GM21528 (cell line): ENCODE data around the gene PEX5L.
A peak's percentile ranks its signal among the peaks of the same experiment; 100 is the strongest.

Experiments used
- ATAC-seq: cut with Tn5 transposase; IDR thresholded peaks from one replicate; pipeline ENCODE4 v1.9.1; 2021; ENCODE audit warnings: mild to moderate bottlenecking, moderate library complexity; ENCODE audit not compliant: unreplicated experiment, low FRiP score

PEX5L gene

DNA sequence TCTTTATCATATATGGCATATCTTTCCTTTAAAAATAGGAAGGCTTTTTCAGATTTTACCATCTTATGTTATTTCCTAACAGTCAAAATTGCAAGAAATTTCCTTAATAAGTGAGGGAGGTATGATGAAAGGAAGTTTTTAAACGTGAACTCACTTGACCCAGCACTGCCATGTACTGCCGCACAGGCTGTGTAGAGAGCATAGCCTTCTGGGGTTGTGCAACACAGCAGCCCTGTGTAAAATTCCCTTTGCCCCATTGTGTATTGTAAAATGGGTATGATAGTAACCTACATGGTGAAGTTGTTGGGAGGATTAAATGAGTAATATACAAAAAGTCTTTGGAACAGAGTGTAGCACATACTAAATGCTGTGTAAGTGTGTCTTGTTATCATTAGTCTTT, 78.6 kb downstream of the PEX5L start:
- no peak for ATAC-seq

DNA sequence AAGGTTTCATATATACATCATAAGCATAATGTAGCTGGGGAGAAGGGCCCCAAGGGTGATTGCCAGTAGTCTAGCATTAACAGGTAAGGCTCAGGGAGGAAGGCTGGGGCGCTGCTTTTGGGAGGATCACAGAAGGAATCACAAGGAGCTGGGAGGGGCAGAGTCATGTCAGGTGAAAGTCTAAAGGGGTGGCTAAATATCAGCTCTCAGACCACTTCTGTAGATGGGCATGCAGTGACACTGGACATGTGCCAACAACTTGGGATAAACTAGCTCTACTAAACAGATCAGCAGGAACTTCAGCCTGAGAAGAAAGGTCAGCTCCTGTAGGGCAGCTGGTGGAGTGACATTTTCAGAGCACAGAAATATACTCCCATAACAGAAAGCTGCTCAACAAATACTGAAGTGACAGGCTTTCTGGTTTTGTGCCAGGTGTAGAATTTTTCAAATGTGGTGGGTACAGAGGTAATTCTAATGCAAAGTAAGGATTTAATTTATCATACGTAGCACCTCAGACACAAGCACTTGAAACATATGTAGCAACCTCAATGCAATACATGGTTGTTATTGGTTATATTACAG, 79.4 kb downstream of the PEX5L start:
- no peak for ATAC-seq

DNA sequence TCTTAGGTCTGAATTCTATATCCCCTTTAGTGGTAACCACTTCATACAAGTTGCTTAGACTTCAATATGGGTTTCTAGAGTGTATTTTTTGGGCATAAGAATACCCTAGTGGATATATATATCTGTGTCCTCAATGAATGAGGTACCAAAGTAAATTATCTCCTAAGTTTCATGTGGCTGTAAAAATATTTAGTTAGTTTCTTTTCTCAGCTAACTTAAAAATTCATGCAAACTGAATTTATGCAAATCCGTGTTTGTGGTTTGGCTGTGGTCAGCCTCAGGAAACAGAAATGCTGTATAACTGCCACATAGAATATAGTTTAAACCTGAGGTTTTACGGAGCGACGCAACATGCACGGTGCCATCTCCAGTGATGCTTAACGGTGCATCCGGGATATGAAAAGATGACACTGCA, 80.3 kb downstream of the PEX5L start:
- peak; percentile 96 for ATAC-seq

DNA sequence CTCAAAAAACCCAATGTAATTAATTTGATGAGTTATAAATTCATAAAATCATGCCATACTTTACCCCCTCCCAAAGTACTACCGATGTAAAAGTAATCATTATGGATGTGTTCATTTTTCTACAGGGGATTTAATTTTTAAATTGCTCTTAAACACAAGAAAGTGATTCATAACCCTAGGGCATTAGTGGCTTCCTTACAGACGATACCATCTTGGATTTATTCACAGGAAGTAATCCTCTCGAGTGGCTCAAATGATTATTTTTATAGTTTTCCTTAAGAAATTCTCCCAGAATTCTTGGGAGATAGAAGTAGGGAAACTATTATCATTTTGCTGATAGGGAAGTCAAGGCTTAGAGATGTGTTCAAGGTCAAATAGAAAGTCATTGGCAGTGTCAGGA, 80.9 kb downstream of the PEX5L start:
- ATAC-seq, result no peak

DNA sequence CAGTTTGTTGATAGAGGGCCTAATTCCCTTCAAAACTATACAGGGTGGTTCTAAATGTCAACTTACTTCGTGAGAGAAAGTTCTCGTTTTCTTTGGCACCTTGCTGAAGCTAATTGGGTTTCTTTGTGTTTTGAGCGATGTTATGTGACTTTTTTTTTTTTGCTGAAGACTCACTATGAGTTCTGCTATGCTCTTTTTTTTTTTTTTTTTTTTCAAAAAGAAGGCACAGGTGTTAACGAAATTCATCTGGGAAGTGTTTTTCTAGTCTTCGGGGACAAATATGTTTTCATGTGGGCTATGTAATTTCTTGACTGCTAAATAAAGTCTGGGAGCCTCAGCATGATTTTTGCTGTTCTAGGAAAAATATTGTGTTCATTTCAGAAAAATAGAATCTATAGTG, 81.5 kb downstream of the PEX5L start:
- no peak for ATAC-seq

DNA sequence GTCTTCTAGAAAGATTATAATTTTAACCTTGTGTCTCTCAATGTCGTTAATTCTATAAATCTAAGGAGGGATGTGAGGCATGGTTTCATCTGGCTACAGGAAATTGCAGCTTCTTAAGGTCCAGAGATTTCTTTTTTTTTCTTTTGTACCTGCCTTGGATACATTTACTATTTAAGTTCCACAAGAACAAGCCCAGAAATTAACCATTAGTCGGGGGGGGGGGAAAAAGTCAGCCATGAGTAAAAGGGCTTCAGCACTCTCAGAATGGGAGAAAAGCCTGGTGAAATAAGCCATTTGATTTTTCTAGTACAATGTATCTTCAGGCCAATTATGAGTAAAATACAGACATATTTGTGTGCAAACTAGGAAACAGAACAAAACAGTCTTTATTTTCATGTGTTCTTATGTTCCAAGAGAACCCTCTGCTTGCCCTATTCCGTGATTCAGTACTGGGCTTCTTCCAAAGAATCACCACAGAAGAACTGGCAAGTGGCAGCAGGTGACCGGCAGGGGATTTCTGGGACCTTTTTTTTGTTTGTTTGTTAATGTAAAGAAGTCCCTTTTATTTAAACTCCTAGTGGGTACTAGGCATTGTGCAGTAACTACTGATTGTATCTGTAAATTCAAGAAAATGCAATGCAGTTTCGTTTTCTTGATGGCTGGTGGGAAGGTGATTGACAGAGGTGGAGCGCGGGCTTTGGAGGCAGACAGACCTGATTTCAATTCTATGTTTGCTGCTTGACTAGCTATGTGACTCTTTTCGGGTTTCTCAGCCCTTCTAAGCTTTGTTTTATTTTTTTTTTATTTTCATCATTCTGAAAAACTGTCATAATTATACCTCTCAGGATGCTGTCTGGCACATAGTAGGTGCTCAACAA, 82.5 kb downstream of the PEX5L start:
- ATAC-seq, result no peak

DNA sequence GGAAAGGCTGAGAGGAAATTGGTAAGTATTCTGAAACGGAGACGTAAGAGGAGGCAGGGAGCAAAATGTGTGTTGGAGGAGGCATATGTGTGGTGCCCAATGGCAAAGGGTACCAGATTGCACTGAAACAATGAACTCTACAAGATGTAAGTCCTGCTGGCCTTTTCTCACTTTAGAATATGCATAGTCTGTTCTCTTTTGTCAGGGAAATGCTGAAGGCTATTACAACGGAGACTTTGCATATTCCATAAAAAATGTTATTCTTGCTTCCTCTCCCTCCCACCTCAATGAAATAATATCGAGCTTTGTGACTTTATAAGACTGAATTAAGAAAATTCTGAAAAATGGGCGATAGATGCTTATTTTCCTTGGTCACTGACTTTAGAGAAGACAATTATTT, 85.9 kb downstream of the PEX5L start:
- ATAC-seq, result no peak

DNA sequence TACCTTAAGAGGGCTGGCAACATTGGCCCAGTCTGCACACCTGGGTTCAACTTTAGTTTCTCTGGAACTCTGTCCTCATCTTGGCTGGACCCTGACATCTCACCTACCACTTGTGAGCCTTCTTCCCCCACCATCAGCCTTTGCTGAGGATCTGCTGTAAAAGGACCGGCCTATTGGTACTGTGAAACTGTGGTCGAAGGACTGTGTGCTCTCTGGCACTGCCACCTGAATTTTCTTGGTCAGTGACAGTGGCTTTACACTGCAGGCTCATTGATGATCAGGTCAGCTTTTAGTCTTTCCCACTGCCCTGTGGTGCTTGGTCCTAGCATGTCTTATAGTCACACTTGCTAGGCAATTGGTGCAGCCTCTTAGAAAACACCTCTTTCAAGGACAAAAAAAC, 86.9 kb downstream of the PEX5L start:
- ATAC-seq, result peak; percentile 22

DNA sequence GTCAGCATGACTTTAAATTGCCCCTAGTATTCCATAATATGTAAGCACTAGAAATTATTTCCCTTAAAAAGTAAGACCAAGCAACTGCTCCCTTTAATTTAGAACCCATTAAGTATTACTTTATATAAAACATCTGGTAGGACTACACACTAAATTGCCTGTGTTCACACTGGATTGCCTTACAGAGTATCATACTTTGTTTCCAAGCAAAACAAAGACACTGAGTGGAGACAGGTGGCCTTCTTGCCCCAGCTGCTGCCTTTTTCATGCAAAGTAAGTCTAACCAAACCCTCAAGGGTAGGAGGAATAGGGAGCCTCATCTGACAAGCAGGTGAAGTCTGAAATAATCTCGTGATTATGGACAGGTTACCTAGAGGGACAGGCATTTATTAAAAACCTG, 87.3 kb downstream of the PEX5L start:
- ATAC-seq, result peak; percentile 86

DNA sequence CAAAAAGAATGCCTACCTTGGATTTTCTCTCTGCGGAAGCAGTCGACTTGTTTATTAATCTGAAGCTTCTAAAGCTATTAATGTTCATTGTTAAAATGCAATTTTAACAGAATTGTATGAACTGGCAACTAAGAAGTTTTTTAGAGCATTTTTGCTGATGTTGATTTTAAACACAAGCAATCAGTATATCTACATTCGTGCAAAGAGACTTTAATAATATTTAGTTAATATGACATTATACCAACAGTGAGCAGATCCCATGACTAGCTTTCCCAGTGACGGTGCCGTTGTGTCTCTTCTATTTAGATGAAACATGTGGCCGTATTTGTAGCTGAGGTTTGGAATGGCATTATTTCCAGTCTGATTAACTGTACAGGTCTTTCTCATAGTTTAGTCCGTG, 88.0 kb downstream of the PEX5L start:
- no peak for ATAC-seq

DNA sequence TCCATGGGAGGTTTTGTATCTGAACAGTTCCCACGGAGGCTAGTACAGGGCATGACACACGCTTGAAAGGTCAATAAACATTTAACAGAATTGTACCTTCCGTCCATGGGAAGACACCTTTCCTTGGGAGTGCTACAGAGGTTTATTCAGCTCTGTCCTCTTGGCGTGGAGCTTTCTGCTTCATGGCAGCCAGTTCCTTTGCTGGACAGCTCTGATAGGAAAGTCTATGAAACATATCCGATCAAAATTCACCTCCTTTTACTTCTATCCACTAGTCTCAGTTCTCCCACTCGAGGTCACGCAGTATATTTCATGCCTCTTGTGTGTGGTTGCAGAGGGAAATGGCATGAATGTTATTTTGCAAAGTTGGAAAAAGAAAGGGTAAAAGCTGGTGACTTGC, 91.2 kb downstream of the PEX5L start:
- no peak for ATAC-seq

DNA sequence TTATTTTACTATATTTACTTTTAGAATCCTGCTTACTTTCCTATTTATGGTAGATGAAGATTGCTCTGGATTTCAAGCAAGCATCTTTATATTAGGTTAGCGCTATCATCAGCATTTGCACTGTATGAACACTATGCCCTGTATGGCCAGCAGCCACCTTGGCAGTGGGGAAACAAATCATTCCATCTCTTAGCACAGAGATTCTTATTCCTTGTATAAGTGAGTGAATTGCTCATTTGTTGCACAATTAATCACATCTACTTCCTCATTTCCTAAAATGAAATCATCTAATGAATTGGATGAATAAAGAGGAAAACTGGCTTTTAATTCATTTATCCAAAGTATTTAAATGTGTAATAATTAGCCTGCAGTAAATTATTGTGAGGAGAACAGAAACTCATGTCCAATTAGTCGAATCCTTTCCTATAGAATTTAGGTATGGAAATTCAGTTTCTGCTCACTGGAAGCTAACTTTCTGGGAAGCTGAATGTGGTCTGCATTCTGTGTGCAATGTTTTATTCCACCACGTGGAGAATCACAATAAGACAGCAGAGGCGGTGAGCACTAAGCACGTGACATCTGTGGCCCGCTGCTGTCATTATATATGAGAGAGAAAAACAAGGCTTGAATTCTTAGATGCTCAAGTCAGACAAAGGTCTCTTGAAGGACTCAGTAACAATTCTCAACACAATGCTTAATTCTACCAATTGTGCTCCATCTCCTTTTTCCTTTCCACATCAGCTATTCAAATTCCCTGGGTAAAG, 93.4 kb downstream of the PEX5L start:
- no peak for ATAC-seq

DNA sequence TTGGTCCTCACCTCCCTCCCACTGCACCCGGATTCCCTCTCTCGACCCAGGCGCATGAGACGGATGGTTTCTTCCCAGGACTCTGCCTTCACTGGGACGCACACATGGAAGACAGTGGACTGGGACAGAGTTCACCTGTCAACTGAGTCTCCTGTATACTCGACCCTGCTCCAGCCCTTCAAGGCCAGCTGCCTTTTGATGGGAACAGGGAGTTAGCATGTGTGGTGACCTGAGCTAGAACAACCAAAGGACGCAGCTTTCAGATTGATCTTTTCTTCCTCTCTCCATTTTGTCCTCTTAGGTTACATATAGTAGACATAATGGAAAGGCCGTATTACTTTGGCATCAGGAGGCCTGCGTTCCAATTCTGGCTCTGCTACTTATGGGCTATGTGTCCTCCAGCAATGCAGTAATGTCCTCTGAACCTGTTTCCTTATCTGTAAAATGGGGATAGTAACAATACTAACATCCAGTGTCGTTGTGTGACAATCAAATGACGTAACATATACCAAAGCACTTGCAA, 94.1 kb downstream of the PEX5L start:
- peak; percentile 30 for ATAC-seq

DNA sequence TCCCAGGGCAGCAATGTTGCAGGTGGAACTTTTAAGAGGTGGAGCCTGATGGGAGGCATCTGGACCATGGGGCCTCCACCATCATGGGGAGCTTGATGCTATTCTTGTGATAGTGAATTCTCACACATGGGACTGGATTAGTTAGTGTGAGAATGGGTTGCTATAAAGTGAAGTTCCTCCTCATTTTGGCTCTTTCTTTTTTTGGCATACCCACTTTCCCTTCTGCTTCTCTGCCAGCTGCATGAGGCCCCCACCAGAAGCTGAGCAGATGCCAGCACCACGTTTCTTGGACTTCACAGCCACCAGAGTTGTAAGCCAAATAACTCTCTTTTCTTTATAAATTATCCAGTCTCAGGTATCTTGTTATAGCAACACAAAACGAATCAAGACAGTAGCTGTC, 101.0 kb downstream of the PEX5L start:
- ATAC-seq, result no peak

DNA sequence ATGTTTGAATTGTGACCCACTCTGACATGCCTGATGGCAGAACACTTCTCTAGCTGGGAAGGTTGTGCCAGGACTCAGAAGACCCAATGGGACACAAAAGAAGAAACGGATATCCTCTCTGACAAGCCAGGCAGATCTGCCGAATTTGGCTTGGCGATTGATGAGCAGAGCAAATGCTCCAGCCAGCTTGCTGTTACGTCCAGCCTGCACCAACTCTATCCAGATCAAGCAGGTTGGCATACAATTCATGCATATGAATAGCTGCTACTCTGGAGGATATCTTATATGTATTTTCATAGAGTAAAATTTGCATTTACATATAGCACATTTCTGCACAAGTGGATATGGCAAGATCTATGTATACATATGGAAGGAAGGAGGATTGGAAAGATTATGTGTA, 102.8 kb downstream of the PEX5L start:
- ATAC-seq, result no peak

DNA sequence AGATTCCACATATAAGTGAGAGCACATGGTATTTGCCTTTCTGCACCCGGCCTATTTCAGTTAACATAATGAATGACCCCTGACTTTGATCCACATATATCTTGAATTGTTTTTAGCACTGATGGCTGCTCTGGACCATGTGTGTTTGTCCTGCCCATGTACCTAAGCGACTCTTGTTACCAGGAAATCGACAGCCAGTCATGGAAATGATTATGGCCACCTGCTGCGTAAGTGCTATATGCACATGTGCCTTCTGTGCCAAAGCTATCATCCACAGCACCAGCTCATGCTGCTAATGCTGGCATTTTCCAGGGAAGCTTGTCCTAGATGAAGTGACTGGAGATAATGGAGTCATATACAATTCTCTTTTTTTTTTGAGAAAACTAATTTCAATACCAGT, 103.7 kb downstream of the PEX5L start:
- no peak for ATAC-seq

DNA sequence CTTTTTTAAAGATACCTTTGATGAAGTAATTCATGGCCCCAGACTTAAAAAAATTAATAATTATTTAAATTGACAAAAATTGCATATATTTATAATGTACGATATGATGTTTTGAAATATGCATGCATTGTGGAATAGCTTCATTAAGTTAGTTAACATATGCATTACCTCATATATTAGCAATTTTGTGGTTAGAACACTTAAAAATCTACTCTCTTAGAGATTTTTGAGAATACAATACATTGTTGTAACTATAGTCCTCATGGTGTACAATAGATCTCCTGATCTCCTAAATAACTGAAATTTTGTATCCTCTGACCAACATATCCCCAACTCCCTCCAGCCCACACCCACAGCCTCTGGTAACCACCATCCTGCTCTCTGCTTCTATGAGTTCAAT, 104.1 kb downstream of the PEX5L start:
- ATAC-seq, result no peak

DNA sequence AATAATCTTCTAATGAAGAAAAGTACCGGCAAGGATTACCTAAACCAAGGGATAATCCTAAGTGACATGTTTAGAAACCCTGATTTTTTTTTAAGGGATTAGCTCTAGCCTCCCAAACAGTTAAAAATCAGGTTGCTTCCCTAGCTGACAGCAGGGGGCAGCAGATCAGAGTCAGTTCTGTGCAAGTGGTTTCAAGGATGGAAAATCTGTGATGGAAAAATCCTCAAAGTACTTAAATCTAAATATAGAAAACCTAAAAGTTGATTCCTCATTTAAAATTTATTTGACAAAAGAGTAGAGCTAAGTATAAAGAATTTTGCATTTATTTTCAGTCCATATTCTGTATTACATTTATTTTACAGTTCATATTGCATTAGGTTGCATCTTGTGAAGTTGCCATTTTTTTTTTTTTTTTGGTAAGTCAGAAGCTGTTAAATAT, 107.6 kb downstream of the PEX5L start:
- ATAC-seq, result peak; percentile 66

DNA sequence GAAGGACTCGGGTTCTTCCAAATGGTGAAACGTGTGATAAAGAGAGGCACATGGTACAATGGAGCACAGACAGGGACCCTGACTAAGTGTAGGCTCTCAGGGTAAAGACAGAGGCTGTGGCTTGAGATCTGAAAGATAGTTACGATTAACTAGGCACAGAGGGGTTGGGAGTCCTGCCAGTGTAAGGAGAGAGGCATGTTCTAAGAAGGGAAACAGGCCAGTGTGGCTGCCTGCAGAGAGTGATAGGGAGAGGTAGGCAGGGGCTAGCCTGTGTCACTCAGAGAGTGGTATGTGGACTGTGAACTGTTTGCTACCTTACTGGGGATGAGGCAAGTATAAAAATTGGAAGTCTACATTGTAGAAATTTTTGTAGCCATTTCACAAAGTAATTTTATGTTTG, 109.5 kb downstream of the PEX5L start:
- ATAC-seq, result no peak

DNA sequence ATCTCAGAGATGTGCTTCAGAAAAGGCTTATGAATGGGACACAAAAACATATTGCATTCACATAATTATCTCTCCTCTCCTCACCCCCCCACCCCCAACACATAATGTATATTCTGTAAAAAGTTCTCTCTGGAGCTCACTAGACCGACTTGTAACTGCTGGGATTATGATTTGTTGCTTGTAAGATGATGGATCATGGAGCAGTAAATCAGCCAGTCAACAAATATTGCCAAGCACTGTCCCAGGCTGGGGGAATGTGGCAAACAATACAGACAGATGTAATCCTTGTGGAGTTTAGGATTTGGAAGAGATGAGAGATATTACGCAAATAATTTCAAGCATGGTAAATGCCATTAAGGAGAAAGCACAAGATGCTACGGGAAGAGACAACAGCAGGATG, 114.8 kb downstream of the PEX5L start:
- ATAC-seq, result no peak

DNA sequence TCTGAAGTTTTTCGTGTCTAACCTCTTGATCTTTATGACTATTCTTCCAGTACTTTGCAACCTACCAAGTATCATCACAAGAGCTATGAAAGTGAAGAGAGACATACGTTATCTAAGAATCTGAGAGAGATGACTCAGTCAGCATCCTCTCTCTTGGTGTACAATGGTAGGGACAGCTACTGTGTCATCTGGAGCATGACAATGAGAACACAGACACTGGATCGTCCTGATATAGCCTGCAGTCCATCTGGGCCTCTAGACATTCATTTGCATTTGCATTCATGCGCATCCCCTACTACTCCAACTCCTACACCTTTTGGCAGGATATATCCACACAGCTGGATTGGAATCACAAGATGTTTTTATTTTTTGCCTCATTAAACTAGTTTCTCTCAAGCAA, 115.2 kb downstream of the PEX5L start:
- ATAC-seq, result peak; percentile 97
